Measurements from ENCODE around the gene TEDC1.

Gene TEDC1

GRCh38 chr14:105538481-105539049, 47.5 kb downstream of the TEDC1 start:
- TF ChIP-seq, protein P1, sequence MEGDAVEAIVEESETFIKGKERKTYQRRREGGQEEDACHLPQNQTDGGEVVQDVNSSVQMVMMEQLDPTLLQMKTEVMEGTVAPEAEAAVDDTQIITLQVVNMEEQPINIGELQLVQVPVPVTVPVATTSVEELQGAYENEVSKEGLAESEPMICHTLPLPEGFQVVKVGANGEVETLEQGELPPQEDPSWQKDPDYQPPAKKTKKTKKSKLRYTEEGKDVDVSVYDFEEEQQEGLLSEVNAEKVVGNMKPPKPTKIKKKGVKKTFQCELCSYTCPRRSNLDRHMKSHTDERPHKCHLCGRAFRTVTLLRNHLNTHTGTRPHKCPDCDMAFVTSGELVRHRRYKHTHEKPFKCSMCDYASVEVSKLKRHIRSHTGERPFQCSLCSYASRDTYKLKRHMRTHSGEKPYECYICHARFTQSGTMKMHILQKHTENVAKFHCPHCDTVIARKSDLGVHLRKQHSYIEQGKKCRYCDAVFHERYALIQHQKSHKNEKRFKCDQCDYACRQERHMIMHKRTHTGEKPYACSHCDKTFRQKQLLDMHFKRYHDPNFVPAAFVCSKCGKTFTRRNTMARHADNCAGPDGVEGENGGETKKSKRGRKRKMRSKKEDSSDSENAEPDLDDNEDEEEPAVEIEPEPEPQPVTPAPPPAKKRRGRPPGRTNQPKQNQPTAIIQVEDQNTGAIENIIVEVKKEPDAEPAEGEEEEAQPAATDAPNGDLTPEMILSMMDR (IDR thresholded peaks at IDR 0.05), result no peak

- TF ChIP-seq, protein P1 (IDR thresholded peaks at IDR 0.05), result no peak
Observed at GRCh38 chr14:105540811-105541210, 49.8 kb downstream of the TEDC1 start.

DNA sequence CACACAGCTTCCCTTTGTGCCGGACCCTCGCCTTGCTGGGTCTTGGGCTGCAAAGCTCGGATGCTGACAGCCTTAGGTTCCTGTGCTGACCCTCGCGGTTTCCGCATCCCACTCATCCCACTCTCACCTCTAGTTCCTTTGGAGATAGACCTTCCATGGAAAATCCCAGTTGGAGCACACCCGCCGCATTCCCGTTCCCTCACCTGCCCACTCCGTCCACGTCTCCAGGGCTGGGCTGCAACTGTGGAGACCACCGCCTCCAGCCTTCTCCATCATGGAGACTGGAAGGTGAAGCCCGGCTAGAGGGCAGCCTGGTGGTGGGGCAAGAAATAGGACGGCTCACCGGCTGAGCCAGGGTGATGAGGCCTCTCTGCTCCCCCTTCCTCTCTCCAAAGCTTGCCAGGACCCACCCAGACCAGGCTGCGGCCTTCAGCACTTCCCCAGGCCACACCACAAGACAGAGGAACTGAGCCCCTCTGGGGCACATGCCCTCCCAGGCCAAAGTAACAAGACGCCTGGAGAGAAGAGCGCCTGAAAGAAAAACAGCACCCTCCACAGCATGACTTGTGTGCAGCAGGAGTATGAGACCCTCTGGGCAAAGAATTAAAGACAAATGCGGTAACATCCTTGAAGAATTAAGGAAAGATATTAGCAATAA, 50.3 kb downstream of the TEDC1 start:
- TF ChIP-seq, protein P1 (IDR thresholded peaks at IDR 0.05), result no peak

- TF ChIP-seq, protein P1 (IDR thresholded peaks at IDR 0.05), result no peak
Observed at GRCh38 chr14:105547741-105548169, 56.7 kb downstream of the TEDC1 start.

All from LNCAP (cell line).